WTC11 (cell line): ENCODE measurements around the gene TAF6. TPM values are rescaled to one million over a fixed set of nuclear protein-coding genes. Genes with fewer than 3 reads are reported as not detected.

Experiments
- ATAC-seq: fragments of 200-7000 bp; cut with Tn5 transposase; 2 replicates; pipeline ENCODE4 v1.10.0; 2021; ENCODE audit warnings: mild to moderate bottlenecking, moderate library complexity
- CTCF ChIA-PET: fragments of 300-600 bp; sonication (Branson Sonifier 250); formaldehyde crosslinking; loops from one replicate; lab custom pipeline; 2021; ENCODE audit warnings: antibody characterized with exemption; lab: Charles Lee
- POLR2A ChIA-PET: fragments of 350-600 bp; sonication (Branson Sonifier 250); formaldehyde crosslinking; loops from one replicate; lab custom pipeline; 2021; ENCODE audit warnings: antibody characterized with exemption; lab: Charles Lee
- DNase-seq: peaks from one replicate; pipeline ENCODE4 v3.0.0; 2021; ENCODE audit warnings: low spot score
- H3K27ac Mint-ChIP-seq: 2 replicates; pipeline ENCODE4 v1.8.0; 2021; ENCODE audit warnings: mixed read lengths
- H3K27me3 Mint-ChIP-seq: 2 replicates; pipeline ENCODE4 v1.8.0; 2021; ENCODE audit warnings: low read depth, mild to moderate bottlenecking, moderate library complexity, mixed read lengths
- H3K36me3 Mint-ChIP-seq: 2 replicates; pipeline ENCODE4 v1.8.0; 2021; ENCODE audit warnings: mixed read lengths
- H3K4me1 Mint-ChIP-seq: 2 replicates; pipeline ENCODE4 v1.8.0; 2022; ENCODE audit warnings: mixed read lengths
- H3K4me3 Mint-ChIP-seq: 2 replicates; pipeline ENCODE4 v1.8.0; 2021; ENCODE audit warnings: mild to moderate bottlenecking, moderate library complexity, mixed read lengths
- H3K9me3 Mint-ChIP-seq: 2 replicates; pipeline ENCODE4 v1.8.0; 2021; ENCODE audit warnings: mixed read lengths
- ATF1 ChIP-seq: sonication (generic); formaldehyde crosslinking; IDR thresholded peaks from 2 replicates; pipeline ENCODE4 v1.8.1; 2023; ENCODE audit warnings: mild to moderate bottlenecking, moderate library complexity, missing genetic modification reagents
- ESRRA ChIP-seq: sonication (generic); formaldehyde crosslinking; IDR thresholded peaks from 2 replicates; pipeline ENCODE4 v1.8.1; 2022; ENCODE audit warnings: mild to moderate bottlenecking, missing genetic modification reagents, borderline replicate concordance
- FOXP1 ChIP-seq: sonication (generic); formaldehyde crosslinking; IDR thresholded peaks from 2 replicates; pipeline ENCODE4 v1.8.0; 2022; ENCODE audit warnings: missing genetic modification reagents, mild to moderate bottlenecking, moderate library complexity, borderline replicate concordance
- GABPB1 ChIP-seq: sonication (generic); formaldehyde crosslinking; IDR thresholded peaks from 2 replicates; pipeline ENCODE4 v1.8.1; 2023; ENCODE audit warnings: mild to moderate bottlenecking, missing genetic modification reagents
- GTF2I ChIP-seq: fragments of 250-450 bp; sonication (Bioruptor Pico); conservative IDR thresholded peaks from 2 replicates; pipeline ENCODE4 v1.4.0; 2021; ENCODE audit warnings: mild to moderate bottlenecking
- IRF1 ChIP-seq: sonication (generic); formaldehyde crosslinking; IDR thresholded peaks from 2 replicates; pipeline ENCODE4 v1.8.0; 2023; ENCODE audit warnings: missing genetic modification reagents
- JUN ChIP-seq: sonication (generic); formaldehyde crosslinking; IDR thresholded peaks from 2 replicates; pipeline ENCODE4 v1.8.0; 2023; ENCODE audit warnings: mild to moderate bottlenecking, missing genetic modification reagents
- RELA ChIP-seq: sonication (generic); formaldehyde crosslinking; IDR thresholded peaks from 2 replicates; pipeline ENCODE4 v1.8.1; 2022; ENCODE audit warnings: missing genetic modification reagents, mild to moderate bottlenecking, borderline replicate concordance
- ZNF416 ChIP-seq: fragments of 250-450 bp; sonication (Bioruptor Pico); IDR thresholded peaks from 2 replicates; pipeline ENCODE4 v1.9.0; 2021; ENCODE audit warnings: mild to moderate bottlenecking, inconsistent platforms
- ZNF425 ChIP-seq: fragments of 250-450 bp; sonication (Bioruptor Pico); conservative IDR thresholded peaks from 2 replicates; pipeline ENCODE4 v1.9.0; 2021; ENCODE audit warnings: mild to moderate bottlenecking
- total RNA-seq: library from RNA; stranded (reverse); gene quantifications from 3 replicates; pipeline ENCODE4 v1.2.3, GENCODE V29; 2021
- TF ChIP-seq, protein P1 (sequence below): sonication (generic); formaldehyde crosslinking; conservative IDR thresholded peaks from 2 replicates; pipeline ENCODE4 v1.8.1; 2023; ENCODE audit warnings: mild to moderate bottlenecking, low read depth, missing genetic modification reagents, moderate library complexity

Gene TAF6
- total RNA-seq, 1 experiment from 2014 or later, result 121 TPM

DNA sequence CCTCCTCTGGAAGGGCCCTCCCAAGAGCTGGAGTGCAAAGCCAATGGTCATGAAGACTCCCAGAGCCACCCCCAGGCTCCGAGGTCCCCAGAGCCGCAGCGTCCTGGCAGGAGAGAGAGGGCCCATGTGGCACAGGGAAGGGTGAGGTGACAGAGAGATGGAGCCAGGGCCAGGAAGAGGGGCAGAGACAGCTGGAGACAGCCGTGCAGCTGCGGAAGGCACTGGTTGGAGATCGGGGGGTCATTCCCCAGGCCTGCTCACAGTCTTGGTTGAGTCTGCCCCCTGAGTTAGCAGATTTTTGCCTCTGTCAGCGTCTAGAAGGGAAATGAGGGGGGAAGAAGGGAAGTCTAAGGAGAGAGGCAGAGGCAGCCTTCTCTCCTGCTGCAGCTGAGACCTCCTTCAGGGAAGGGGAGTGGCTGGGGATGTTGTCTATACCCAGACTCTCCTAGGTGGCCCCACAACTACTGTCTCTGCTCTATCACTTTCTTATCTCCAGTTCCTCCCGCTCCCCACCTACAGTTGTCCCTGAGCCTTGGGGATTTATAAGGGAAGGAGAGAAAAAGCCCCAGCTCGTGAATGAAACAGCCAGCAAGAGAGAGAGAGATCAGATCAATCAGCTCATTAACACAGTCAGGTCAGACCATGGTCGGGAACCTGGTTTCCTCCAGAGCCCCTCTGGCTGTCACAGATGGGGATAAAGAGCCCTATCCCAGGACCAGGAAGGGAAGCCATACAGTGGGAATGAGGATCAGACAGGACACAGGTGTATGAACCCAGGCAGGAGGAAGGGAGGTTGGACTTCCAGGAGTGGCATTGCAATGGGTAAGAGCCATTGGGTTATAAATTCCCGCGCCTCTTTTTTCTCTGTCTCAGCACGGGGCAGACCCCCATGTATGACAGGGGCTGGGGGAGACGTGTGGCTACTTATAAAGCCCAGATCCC lies 48.1 kb upstream of the TAF6 start:
- ATAC-seq (no peak), DNase-seq (no peak)
- TF ChIP-seq ZNF425 (CRISPR knock-in tag) (no peak), JUN (CRISPR knock-in tag) (no peak), ZNF416 (CRISPR knock-in tag) (no peak), ATF1 (no peak), RELA (no peak)
- Mint-ChIP-seq H3K36me3 (no peaks in the 10 kb centered on the region), H3K27ac (no peak overlapping the region), H3K4me3 (peak overlapping the region; percentile 87), H3K9me3 (no peaks in the 10 kb centered on the region), H3K4me1 (peaks cover 56% of the 10 kb centered on the region), H3K27me3 (peaks cover 29% of the 10 kb centered on the region)
- ChIA-PET CTCF (interaction anchor here (0.5 to 4.6 kb wide), 11 partner anchors 10 to 1295 kb away, joined by 3 to 54 read pairs (median 6); partner anchors contain the start of genes GPC2, LAMTOR4 and STAG3), POLR2A (interaction anchor here (0.7 to 2.0 kb wide), 7 partner anchors 8 to 261 kb away, joined by 3 to 21 read pairs (median 4); partner anchors contain the start of genes AP4M1, GPC2, LAMTOR4 and MCM7)

DNA sequence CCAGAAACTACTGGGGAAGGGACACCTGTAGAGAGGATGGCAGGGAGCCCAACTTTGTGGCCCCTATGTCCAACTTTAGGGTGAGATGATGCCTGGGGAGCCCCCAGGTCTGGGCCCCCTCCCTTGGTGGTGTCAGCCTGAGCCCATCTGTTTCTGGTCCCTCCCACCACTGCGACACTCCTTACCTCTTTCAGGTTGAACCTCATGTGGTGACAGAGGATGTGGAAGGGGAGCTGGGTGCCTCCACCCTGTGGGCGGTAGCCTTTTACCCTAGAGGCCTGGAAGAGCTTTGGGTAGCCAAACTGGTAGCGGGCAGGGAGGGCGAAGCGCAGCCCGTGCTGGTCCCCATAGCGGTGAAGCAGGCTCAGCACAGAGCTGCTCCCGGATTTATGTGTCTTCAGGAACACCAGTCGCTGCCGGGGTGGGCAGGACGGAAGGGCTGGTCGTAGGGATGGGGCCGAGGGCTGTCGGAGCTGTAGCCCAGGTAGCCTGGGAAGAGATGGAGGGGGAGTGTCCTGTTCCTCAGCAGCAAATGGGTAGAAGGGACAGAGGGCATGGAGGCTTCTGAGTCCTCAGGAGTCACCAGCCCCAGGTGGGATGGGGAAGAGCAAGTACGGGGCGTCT lies 47.3 kb upstream of the TAF6 start:
- POLR2A ChIA-PET, result interaction anchor here (1.0 kb wide), 1 partner anchor 17 kb away, joined by 3 read pairs; the partner anchor contains the start of gene LAMTOR4
- Mint-ChIP-seq H3K9me3 (no peaks in the 10 kb centered on the region), H3K27me3 (peaks cover 29% of the 10 kb centered on the region), H3K4me3 (peak overlapping the region; percentile 87), H3K27ac (no peak overlapping the region), H3K4me1 (peaks cover 54% of the 10 kb centered on the region), H3K36me3 (no peaks in the 10 kb centered on the region)
- no peak for DNase-seq
- ATAC-seq, result no peak
- 0 out of 2 replicates have a peak, but pooled peaks have one; percentile 39 for TF ChIP-seq FOXP1 (CRISPR knock-in tag)
- TF ChIP-seq ATF1, result no peak
- CTCF ChIA-PET, result interaction anchor here (0.5 to 4.6 kb wide), 4 partner anchors 18 to 279 kb away, joined by 3 to 54 read pairs (median 15); partner anchors contain the start of gene LAMTOR4

- Mint-ChIP-seq H3K27me3 (peaks cover 28% of the 10 kb centered on the region), H3K9me3 (no peaks in the 10 kb centered on the region), H3K4me3 (no peak overlapping the region), H3K4me1 (peaks cover 42% of the 10 kb centered on the region), H3K27ac (peak overlapping the region; percentile 16; the same call in 1 of the 2 replicates), H3K36me3 (no peaks in the 10 kb centered on the region)
- ChIA-PET POLR2A (interaction anchor here (0.7 kb wide), 2 partner anchors 62 to 244 kb away, joined by 4 to 6 read pairs; partner anchors contain the start of genes AP4M1 and MCM7), CTCF (interaction anchor here (0.5 to 1.2 kb wide), 2 partner anchors 11 to 14 kb away, joined by 3 to 4 read pairs; partner anchors contain the start of genes GPC2 and STAG3)
- ATAC-seq, result no peak
- TF ChIP-seq ESRRA (CRISPR knock-in tag) (no peak), GABPB1 (CRISPR knock-in tag) (no peak), GTF2I (no peak), IRF1 (CRISPR knock-in tag) (no peak)
- TF ChIP-seq, protein P1, sequence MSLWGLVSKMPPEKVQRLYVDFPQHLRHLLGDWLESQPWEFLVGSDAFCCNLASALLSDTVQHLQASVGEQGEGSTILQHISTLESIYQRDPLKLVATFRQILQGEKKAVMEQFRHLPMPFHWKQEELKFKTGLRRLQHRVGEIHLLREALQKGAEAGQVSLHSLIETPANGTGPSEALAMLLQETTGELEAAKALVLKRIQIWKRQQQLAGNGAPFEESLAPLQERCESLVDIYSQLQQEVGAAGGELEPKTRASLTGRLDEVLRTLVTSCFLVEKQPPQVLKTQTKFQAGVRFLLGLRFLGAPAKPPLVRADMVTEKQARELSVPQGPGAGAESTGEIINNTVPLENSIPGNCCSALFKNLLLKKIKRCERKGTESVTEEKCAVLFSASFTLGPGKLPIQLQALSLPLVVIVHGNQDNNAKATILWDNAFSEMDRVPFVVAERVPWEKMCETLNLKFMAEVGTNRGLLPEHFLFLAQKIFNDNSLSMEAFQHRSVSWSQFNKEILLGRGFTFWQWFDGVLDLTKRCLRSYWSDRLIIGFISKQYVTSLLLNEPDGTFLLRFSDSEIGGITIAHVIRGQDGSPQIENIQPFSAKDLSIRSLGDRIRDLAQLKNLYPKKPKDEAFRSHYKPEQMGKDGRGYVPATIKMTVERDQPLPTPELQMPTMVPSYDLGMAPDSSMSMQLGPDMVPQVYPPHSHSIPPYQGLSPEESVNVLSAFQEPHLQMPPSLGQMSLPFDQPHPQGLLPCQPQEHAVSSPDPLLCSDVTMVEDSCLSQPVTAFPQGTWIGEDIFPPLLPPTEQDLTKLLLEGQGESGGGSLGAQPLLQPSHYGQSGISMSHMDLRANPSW (CRISPR knock-in tag), result no peak
- no peak for DNase-seq
Observed at GRCh38 chr7:100163871-100164270, 44.7 kb upstream of the TAF6 start.
